CD4-positive, alpha-beta T cell treated with Interleukin-2 at 100 ng/mL for 4 hours (primary cell): ENCODE measurements around the gene RASA2.

Source experiments
- DNase-seq: peaks from one replicate; pipeline ENCODE4 v3.0.0-alpha.2; 2020; ENCODE audit warnings: low spot score

RASA2 gene

DNA sequence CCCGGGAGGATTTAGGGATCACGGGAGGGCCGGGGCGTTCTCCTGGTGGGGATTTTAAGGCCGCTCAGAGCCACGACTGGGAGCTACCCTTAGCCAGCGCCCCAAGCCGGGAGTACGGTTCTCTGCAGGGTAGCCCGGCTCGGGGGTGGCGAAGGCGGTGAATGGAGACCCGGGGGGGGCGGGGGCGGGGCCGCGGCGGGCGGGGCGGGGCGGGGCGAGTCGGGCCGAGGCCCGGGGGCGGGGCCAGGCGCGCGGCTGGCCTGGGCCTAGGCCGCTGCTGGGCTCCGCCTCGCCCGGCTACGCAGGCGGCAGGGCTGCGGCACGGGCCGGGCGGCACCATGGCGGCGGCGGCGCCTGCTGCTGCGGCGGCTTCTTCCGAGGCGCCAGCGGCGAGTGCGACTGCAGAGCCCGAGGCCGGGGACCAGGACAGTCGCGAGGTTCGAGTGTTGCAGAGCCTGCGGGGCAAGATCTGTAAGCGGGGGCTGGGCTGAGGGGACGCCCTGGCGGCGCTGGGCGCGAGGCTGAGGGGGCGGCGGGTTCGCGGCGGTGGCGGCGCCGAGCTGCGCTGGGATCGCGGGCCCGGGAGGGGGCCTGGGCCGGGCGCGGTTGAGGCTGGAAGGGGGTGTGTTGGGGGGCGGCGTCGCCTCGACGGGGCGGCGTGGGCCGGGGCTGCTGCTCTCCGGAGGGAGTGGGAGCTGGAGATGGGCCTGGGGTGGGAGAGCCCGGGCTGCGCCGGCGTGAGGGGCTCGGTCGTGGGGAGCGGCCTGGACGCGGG lies at the start of gene RASA2:
Gene RASA2 (plus strand): TSS at position 282 of the 775 bp plus-strand sequence. CDS start 57 bp downstream, at position 339.
- peak; percentile 67 for DNase-seq

DNA sequence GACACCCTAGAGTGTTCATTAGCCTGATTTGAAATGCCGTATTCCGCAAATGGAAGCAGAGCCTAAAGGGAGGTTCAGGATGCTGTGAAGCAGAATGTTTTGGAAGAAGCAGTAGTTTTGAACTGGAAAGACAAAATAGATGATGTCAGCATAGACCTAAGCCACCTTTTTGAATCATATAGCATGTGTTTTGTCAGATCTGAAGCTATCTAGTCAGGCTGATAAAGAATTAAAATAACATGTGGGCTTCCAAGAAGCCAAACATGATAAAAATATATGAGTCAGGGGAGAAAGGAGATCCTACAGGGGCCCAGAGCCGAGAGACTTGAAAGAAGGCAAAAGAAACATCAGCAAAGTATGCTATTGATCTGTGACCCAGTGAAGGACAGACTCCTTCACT lies 47.2 kb upstream of the RASA2 start:
- peak; percentile 11 for DNase-seq

DNA sequence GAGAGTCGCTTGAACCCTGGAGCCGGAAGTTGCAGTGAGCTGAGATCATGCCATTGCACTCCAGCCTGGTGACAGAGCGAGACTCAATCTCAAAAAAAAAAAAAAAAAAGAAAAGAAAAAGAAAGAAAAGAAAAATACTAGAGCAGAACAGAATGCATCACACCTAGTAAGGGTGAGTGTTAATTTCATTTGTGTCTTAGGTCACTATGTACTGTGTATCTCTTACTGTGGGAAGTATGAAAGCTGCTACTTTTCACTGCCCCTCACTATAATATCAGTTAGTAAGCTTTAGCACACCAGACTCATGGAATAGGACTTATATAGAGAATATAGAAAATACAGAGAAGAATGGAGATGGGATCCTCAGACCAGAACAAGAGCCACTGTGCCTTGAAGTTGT lies 45.9 kb upstream of the RASA2 start:
- DNase-seq = no peak

GRCh38 chr3:141441381-141442364 lies 45.2 kb upstream of the RASA2 start:
- DNase-seq = peak; percentile 85

DNA sequence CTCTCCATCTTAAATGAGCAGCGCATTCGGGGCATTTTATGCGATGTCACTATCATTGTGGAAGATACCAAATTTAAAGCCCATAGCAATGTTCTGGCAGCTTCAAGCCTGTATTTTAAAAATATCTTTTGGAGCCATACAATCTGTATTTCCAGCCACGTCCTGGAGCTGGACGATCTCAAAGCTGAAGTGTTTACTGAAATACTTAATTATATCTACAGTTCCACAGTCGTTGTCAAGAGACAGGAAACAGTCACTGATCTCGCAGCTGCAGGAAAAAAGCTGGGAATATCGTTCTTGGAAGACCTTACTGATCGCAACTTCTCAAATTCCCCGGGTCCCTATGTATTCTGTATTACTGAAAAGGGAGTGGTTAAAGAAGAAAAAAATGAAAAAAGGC lies 44.4 kb upstream of the RASA2 start:
- DNase-seq = no peak

DNA sequence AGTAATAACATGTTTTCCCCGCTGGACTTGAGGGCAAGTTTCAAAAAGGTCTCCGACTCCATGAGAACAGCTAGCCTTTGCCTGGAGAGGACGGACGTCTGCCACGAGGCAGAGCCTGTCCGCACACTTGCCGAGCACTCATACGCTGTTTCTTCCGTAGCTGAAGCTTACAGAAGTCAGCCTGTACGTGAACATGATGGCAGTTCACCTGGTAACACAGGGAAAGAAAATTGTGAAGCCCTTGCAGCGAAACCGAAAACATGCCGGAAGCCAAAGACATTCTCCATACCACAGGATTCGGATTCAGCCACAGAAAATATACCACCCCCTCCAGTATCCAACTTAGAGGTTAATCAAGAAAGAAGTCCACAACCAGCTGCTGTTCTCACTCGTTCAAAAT lies 43.9 kb upstream of the RASA2 start:
- DNase-seq = no peak

DNA sequence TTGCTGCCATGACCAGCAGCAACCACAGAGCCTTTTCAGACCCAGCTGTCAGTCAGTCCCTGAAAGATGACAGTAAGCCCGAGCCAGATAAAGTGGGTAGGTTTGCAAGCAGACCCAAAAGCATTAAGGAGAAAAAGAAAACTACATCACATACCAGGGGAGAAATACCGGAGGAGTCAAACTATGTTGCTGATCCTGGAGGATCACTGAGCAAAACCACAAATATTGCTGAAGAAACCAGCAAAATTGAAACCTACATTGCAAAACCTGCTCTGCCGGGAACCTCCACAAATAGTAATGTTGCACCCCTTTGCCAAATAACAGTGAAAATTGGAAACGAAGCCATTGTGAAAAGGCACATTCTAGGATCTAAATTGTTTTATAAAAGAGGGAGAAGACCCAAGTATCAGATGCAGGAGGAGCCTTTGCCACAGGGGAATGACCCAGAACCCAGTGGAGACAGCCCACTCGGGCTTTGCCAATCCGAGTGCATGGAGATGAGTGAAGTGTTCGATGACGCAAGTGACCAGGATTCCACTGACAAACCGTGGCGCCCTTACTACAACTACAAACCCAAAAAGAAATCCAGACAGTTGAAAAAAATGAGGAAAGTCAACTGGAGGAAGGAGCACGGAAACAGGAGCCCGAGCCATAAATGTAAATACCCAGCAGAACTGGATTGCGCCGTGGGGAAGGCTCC lies 42.1 kb upstream of the RASA2 start:
- DNase-seq = no peak

DNA sequence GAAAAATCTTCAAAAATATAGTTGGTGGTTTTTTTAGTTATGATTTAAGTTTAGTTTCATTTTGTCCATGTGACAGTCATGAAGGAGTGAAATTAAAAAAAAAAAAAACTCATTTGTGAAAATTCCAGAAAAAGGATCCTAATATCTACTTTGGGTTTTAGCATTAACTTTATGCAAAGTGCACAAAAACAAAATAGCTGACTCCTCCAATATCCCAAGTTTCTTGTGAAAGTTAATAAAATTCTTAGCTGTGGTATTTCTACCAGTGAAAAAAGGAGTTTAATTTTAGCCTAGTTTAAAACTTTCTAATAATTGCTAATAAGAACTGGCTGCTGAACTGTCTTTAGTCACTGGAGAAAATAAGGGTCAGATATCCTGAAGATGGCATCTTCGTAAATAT lies 40.8 kb upstream of the RASA2 start:
- DNase-seq = no peak

DNA sequence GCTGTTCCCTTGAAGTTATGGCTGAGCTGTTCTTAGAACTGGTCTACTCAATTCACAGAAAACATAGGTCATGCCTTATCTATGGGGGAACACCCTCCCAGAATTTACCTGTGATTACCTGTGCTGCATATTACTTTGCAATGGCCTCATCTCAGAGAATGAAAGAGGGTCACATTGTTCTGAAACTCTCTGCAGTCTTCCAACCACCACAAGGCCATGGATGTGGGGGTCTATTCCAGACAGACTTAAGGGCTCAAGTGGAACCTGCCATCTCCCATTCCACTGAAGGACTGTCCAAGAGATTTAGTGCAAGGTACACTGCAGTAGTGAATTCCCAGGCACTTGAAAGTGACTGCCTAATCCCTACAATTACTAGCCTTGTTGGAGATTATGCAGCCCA lies 40.1 kb upstream of the RASA2 start:
- no peak for DNase-seq

- no peak for DNase-seq
These were observed 39.4 kb upstream of the RASA2 start for GRCh38 chr3:141447383-141447782.

DNA sequence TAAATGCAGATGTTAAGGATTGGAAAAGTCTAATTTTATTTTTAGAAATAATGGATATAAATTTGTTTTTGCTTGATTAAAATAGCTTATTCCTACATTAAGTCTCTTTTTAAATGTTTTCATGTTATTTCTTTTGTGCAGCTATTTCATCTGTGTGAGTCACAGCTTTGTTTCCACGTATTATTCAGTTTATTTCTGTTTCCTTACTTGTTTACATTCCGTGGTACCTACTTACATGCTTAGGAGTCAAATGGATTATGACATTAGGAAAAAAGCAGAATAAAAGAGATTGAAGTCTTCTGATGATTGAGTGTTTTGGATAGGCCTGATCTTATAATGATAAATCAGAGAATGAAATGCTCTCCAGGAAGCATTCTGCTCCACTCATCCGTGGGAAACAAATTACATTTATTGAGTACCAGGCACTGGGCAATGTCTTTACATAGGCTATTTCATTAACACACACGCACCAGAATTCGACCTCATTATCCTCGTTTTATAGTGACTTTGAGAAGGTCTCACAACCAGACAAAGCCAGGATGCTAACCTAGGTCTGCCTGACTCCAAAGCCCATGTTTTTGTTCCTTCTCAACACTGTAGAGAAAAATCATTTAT lies 38.1 kb upstream of the RASA2 start:
- DNase-seq = no peak

DNA sequence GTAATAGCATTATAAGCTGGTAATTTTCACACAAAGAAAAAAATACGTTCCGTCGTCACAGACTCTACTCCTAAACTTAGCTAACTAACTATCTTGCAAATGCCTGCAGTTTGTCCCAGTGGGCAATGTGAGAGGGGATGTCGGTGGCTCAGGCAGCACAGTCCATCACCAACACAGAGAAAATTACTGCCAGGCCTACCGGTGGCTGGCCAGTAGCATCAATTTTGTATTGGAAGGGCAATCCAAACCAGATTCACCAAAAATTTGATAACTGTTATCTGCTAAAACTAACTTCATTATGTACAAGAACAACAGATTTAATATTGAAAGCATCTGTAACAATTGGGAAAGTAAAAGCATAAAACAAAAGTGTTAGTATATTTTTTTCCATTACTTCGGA lies 37.4 kb upstream of the RASA2 start:
- DNase-seq = no peak

DNA sequence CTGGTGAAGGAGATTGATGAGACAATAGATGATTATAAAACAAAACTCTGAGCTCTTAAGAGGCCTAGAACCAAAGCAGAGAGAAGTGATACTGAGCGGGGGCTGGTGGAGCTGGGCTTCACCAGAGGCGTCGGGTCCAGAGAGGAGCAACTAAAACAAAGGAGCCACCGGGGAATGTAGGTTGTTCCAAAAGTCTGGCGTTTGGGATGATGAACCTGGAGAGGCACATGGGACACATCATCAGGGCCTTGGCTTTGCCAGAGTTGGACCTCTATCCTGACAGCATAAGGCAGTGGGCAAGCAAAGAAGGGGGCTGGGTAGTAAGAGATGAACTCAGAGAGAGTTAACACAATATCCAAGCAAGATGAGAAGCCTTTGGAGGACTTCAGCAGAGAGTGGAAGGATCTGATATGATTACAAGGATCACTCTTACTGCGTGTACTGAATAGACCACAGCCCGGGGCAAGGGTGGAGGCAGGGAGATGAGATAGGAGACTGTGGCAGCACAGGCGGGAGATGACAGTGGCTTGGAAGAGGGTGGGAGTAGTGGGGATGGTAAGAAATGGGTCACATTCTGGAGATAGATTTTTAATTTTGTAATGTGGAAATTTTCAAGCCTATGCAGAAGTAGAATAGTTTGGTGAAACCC lies 36.0 kb upstream of the RASA2 start:
- no peak for DNase-seq

DNA sequence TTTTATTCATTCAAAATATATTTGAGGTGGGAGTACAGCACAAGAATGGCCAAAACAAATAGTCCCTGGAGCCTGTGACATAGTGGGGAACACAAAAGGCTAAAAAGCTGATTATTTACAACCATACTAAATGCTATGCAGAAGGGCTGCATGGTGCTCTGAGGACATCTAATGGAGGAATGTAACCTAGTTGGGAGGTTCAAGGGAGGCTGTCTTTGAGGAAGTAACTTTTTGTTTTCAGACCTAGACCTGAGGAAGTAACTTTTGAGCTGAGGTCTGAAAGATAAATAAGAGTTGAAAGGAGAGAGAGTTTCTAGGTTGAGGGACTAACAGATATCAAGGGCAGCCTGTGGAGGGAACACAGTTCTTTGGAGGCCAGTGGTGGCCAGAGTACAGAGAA lies 34.8 kb upstream of the RASA2 start:
- peak; percentile 68 for DNase-seq

DNA sequence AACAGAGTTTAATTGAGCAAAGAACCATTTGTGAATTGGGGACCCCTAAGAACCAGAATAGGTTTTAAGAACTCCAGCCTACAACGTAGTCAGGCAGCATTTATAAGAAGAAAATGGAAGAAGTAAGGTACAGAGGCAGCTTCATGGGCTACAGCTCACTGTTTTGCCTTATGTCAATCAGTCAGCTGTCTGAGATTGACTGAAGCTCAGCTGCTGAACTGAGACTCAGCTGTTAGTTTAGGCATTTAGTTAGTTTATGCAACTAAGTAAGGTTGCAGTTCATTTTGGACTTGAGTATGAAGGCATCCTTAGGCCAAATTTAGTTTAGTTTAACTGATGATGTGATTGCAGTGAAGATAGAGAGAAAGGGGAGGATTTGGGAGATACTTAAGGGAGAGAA lies 34.1 kb upstream of the RASA2 start:
- no peak for DNase-seq

DNA sequence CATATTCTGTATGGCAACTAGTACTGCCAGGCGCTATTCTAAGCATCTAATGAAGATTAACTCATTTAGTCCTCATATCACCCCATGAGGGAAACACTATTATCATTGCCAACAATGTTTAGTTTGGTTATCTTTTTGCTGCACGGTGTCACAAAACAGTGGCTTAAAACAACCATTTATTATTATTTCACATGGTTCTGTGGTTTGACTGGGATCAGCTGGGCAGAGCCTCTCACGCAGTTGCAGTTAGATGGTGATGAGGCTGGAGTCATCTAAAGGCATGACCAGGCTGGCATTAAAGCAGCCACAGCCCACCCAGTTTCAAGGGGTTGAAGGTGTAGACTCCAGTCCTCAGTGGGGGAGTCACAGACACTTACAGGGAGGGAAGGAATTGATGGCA lies 32.8 kb upstream of the RASA2 start:
- no peak for DNase-seq

DNA sequence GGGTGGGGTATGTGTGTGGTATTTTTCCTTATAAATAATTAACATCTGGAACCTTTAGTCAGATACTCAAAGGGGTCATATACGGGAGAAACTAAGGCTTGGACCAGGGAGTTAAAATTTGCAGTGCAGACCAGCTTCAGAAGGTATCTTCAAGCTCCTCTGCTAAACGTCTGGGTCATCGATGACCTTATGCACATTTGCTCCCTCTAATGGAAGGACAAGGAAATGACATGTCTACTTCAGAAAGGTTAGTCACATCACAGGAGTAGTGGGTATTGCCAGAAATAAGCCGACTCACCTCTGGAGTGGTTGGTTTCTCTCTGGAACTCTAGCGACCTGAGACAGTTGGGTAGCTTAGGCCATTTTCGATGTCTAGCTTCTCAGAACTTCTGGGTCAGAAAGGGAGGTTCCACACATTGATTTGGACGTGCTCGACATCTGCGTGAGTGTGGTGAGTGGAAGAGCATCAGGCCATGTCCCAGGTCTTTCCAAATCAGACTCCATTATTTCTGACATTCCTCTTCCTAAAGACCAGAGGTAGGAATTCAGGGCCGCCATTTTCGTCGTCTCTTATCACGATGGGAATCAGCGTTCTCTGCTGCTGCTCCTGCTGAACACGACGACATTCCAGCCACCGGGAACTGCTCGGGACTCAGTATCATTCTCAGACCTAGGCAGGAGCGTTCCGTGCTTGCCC lies 31.8 kb upstream of the RASA2 start:
- DNase-seq = peak; percentile 84

GRCh38 chr3:141455603-141456300 lies 31.1 kb upstream of the RASA2 start:
- DNase-seq = no peak

GRCh38 chr3:141456301-141456625 lies 30.6 kb upstream of the RASA2 start:
- no peak for DNase-seq

- no peak for DNase-seq
These were observed 29.1 kb upstream of the RASA2 start for GRCh38 chr3:141457624-141458236.
